Measurements from ENCODE around the gene AGAP1. TPM values are rescaled to one million over a fixed set of nuclear protein-coding genes. Genes with fewer than 3 reads are reported as not detected.

Gene AGAP1
- total RNA-seq, 4 donors from 2014 or later = 5.3 to 30.6 (median 19.2) TPM

- H3K27ac ChIP-seq = no peak overlapping the region
- no peaks in the 10 kb centered on the region for H3K27me3 ChIP-seq
- no peak for TF ChIP-seq POLR2A (IDR thresholded peaks at IDR 0.05)
- TF ChIP-seq, protein P1, sequence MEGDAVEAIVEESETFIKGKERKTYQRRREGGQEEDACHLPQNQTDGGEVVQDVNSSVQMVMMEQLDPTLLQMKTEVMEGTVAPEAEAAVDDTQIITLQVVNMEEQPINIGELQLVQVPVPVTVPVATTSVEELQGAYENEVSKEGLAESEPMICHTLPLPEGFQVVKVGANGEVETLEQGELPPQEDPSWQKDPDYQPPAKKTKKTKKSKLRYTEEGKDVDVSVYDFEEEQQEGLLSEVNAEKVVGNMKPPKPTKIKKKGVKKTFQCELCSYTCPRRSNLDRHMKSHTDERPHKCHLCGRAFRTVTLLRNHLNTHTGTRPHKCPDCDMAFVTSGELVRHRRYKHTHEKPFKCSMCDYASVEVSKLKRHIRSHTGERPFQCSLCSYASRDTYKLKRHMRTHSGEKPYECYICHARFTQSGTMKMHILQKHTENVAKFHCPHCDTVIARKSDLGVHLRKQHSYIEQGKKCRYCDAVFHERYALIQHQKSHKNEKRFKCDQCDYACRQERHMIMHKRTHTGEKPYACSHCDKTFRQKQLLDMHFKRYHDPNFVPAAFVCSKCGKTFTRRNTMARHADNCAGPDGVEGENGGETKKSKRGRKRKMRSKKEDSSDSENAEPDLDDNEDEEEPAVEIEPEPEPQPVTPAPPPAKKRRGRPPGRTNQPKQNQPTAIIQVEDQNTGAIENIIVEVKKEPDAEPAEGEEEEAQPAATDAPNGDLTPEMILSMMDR (IDR thresholded peaks at IDR 0.05) = no peak
- intact Hi-C loops (cut with DNase I; ENCODE audit: low total_unique reads) = no loop called here
- no peaks in the 10 kb centered on the region for H3K4me1 ChIP-seq
- H3K9me3 ChIP-seq = no peaks in the 10 kb centered on the region
- no peak overlapping the region for H3K4me3 ChIP-seq
- DNase-seq = no peak
- H3K36me3 ChIP-seq = no peaks in the 10 kb centered on the region
Observed at GRCh38 chr2:235538144-235538639, 44.3 kb downstream of the AGAP1 start.

DNA sequence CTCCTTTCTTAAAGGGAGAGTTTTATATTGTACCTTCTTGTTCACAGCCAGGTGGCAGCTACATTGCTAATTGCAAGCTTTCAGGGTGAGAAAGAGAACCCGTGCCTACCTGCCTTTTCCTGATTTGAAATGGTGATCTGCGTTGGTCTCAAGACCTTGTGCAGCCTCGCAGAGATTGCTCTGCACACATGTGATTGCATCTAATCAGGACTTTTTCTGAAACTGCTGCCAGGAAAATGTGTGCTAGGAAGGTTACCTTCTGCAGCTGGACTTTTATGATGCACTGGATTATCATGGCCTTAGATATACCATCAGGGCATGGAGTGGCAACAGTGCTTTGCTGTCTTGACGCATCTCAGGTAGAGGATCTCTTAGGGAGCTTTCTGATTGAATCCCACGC lies 45.1 kb downstream of the AGAP1 start:
- Histone ChIP-seq H3K36me3 (no peaks in the 10 kb centered on the region), H3K4me3 (no peak overlapping the region), H3K4me1 (no peaks in the 10 kb centered on the region), H3K9me3 (no peaks in the 10 kb centered on the region), H3K27me3 (no peaks in the 10 kb centered on the region), H3K27ac (no peak overlapping the region)
- no peak for DNase-seq
- intact Hi-C loops (cut with DNase I; ENCODE audit: low total_unique reads) = no loop called here
- TF ChIP-seq, protein P1 (IDR thresholded peaks at IDR 0.05) = no peak
- TF ChIP-seq POLR2A (IDR thresholded peaks at IDR 0.05) = no peak

DNA sequence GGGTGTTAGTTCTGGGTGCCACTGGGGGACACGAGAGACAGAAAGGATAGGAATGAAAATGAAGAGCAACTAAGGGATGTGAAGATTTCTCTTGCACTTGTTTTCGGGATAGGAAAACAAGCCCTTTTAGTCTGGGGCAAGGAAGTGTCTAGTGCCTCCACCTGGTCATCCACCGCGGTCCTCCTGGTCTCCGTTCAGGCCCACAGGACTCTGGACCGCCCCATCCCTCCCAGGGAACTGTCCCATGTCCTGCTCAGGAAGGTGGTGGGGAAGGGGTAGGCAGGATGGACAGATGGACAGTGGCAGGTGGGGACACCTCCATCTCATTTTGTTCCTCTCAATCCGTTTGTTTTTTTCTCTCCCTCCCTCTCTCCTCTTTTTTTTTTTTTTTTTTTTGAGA lies 45.9 kb downstream of the AGAP1 start:
- no peak overlapping the region for H3K4me3 ChIP-seq
- TF ChIP-seq, protein P1 (IDR thresholded peaks at IDR 0.05) = no peak
- no peak for TF ChIP-seq POLR2A (IDR thresholded peaks at IDR 0.05)
- no peak overlapping the region for H3K27ac ChIP-seq
- no peaks in the 10 kb centered on the region for H3K4me1 ChIP-seq
- no peaks in the 10 kb centered on the region for H3K27me3 ChIP-seq
- H3K9me3 ChIP-seq = no peaks in the 10 kb centered on the region
- intact Hi-C loops (cut with DNase I; ENCODE audit: low total_unique reads) = no loop called here
- no peaks in the 10 kb centered on the region for H3K36me3 ChIP-seq
- no peak for DNase-seq

- Histone ChIP-seq H3K27ac (no peak overlapping the region), H3K4me3 (no peak overlapping the region), H3K36me3 (no peaks in the 10 kb centered on the region), H3K9me3 (no peaks in the 10 kb centered on the region), H3K27me3 (no peaks in the 10 kb centered on the region), H3K4me1 (no peaks in the 10 kb centered on the region)
- DNase-seq = no peak
- no peak for TF ChIP-seq POLR2A (IDR thresholded peaks at IDR 0.05)
- TF ChIP-seq, protein P1 (IDR thresholded peaks at IDR 0.05) = no peak
- intact Hi-C loops (cut with DNase I; ENCODE audit: low total_unique reads) = no loop called here
Observed at GRCh38 chr2:235541016-235541415, 47.2 kb downstream of the AGAP1 start.

- no peaks in the 10 kb centered on the region for H3K4me1 ChIP-seq
- no peak for TF ChIP-seq POLR2A (IDR thresholded peaks at IDR 0.05)
- TF ChIP-seq, protein P1 (IDR thresholded peaks at IDR 0.05) = no peak
- H3K27me3 ChIP-seq = no peaks in the 10 kb centered on the region
- H3K36me3 ChIP-seq = no peaks in the 10 kb centered on the region
- no peaks in the 10 kb centered on the region for H3K9me3 ChIP-seq
- DNase-seq = no peak
- no peak overlapping the region for H3K4me3 ChIP-seq
- intact Hi-C loops (cut with DNase I; ENCODE audit: low total_unique reads) = no loop called here
- H3K27ac ChIP-seq = no peak overlapping the region
Observed at GRCh38 chr2:235541838-235542549, 48.2 kb downstream of the AGAP1 start.

Measured in uterus (tissue), 4 donors.